Stimulated activated CD8-positive, alpha-beta memory T cell treated with anti-CD3 and anti-CD28 coated beads, Interleukin-7, amount 100 ng/mL, for 48 hours (primary cell): ENCODE results near the gene DQX1.
"Not testable (repeated sequence)": the region's sequence is repeated elsewhere in the genome, so short reads cannot be mapped to it uniquely, and the experiment has no call there.

Source experiments
- DNase-seq, 2 donors: peaks; one replicate each; pipeline ENCODE4 v3.0.0-alpha.2; 2020; ENCODE audit warnings: low read depth in 1 of 2; ENCODE audit errors: extremely low read depth in 1 of 2

The DQX1 gene

GRCh38 chr2:74470742-74471141 lies 55.3 kb downstream of the DQX1 start:
- DNase-seq, result not testable (repeated sequence)
